Liver (tissue), 9 donors: ENCODE results near the gene OGFR. TPM values are rescaled to one million over a fixed set of nuclear protein-coding genes. Genes with fewer than 3 reads are reported as not detected.
A peak's percentile ranks its signal among the peaks of the same experiment; 100 is the strongest.

Experiments
- DNase-seq: peaks from one replicate; pipeline ENCODE4 v3.0.0-alpha.2; 2017; ENCODE audit warnings: low spot score
- H3K27ac ChIP-seq, 2 donors: one replicate each; pipeline ENCODE4 v1.7.0; 2013; ENCODE audit warnings: inconsistent platforms in 2 of 2, low read length in 2 of 2, control low read depth in 1 of 2, low read depth in 1 of 2, mild to moderate bottlenecking in 1 of 2
- H3K27me3 ChIP-seq, 4 donors: one replicate each; pipeline versions ENCODE4 v1.6.1 to v1.7.0; 2013; ENCODE audit warnings: low read length in 3 of 4, inconsistent platforms in 1 of 4, mild to moderate bottlenecking in 1 of 4, moderate library complexity in 1 of 4; ENCODE audit not compliant: control insufficient read depth in 4 of 4, insufficient read depth in 4 of 4
- H3K36me3 ChIP-seq, 4 donors: one replicate each; pipeline versions ENCODE4 v1.6.1 to v1.7.0; 2013; ENCODE audit warnings: low read length in 3 of 4, mild to moderate bottlenecking in 3 of 4, low read depth in 1 of 4, moderate library complexity in 1 of 4; ENCODE audit not compliant: control insufficient read depth in 4 of 4, insufficient read depth in 3 of 4
- H3K4me1 ChIP-seq, 4 donors: one replicate each; pipeline versions ENCODE4 v1.6.1 to v1.7.0; 2013; ENCODE audit warnings: low read length in 3 of 4, mild to moderate bottlenecking in 3 of 4, moderate library complexity in 1 of 4; ENCODE audit not compliant: control insufficient read depth in 4 of 4, insufficient read depth in 4 of 4
- H3K4me3 ChIP-seq, 3 donors: one replicate each; pipeline versions ENCODE4 v1.6.1 to v1.7.0; 2013; ENCODE audit warnings: low read length in 3 of 3, control low read depth in 1 of 3, low read depth in 1 of 3, mild to moderate bottlenecking in 1 of 3
- H3K9ac ChIP-seq, 2 donors: one replicate each; pipeline ENCODE4 v1.7.0; 2013; ENCODE audit warnings: low read length in 2 of 2, mild to moderate bottlenecking in 2 of 2, moderate library complexity in 2 of 2, control low read depth in 1 of 2, low read depth in 1 of 2
- H3K9me3 ChIP-seq, 4 donors: one replicate each; pipeline versions ENCODE4 v1.6.1 to v1.7.0; 2013; ENCODE audit warnings: low read length in 3 of 4; ENCODE audit not compliant: control insufficient read depth in 4 of 4
- ATF3 ChIP-seq: IDR thresholded peaks from 2 replicates; pipeline ENCODE4 v1.6.1; 2016; ENCODE audit warnings: antibody characterized with exemption
- EGR1 ChIP-seq, 2 donors: IDR thresholded peaks; 2 replicates each; pipeline ENCODE4 v1.6.1; 2016 to 2018; ENCODE audit warnings: antibody characterized with exemption in 2 of 2, low read depth in 2 of 2
- FOXA1 ChIP-seq: IDR thresholded peaks from 2 replicates; pipeline ENCODE4 v1.6.1; 2016; ENCODE audit warnings: antibody characterized with exemption
- FOXA2 ChIP-seq: IDR thresholded peaks from 2 replicates; pipeline ENCODE4 v1.6.1; 2016; ENCODE audit warnings: antibody characterized with exemption
- GABPA ChIP-seq, 2 donors: IDR thresholded peaks in 1 of 2; conservative IDR thresholded peaks in 1 of 2; 2 replicates each; pipeline ENCODE4 v1.6.1; 2016; ENCODE audit warnings: antibody characterized with exemption in 2 of 2, mild to moderate bottlenecking in 1 of 2, moderate library complexity in 1 of 2
- HNF4A ChIP-seq, 2 donors: conservative IDR thresholded peaks; 2 replicates each; pipeline ENCODE4 v1.6.1; 2016; ENCODE audit warnings: antibody characterized with exemption in 2 of 2, mild to moderate bottlenecking in 2 of 2
- HNF4G ChIP-seq: IDR thresholded peaks from 2 replicates; pipeline ENCODE4 v1.6.1; 2016; ENCODE audit warnings: antibody characterized with exemption
- JUND ChIP-seq, 2 donors: IDR thresholded peaks; 2 replicates each; pipeline ENCODE4 v1.6.1; 2016; ENCODE audit warnings: antibody characterized with exemption in 2 of 2
- MAX ChIP-seq: IDR thresholded peaks from 2 replicates; pipeline ENCODE4 v1.6.1; 2016; ENCODE audit warnings: antibody characterized with exemption
- NR2F2 ChIP-seq: IDR thresholded peaks from 2 replicates; pipeline ENCODE4 v1.6.1; 2016; ENCODE audit warnings: antibody characterized with exemption
- RAD21 ChIP-seq, 2 donors: IDR thresholded peaks; 2 replicates each; pipeline ENCODE4 v1.6.1; 2016; ENCODE audit warnings: antibody characterized with exemption in 2 of 2, mild to moderate bottlenecking in 2 of 2
- RXRA ChIP-seq, 2 donors: IDR thresholded peaks; 2 replicates each; pipeline ENCODE4 v1.6.1; 2017 to 2018; ENCODE audit warnings: antibody characterized with exemption in 2 of 2, mild to moderate bottlenecking in 1 of 2
- SP1 ChIP-seq: IDR thresholded peaks from 2 replicates; pipeline ENCODE4 v1.6.1; 2018; ENCODE audit warnings: antibody characterized with exemption, mild to moderate bottlenecking
- TAF1 ChIP-seq: conservative IDR thresholded peaks from 2 replicates; pipeline ENCODE4 v1.6.1; 2016; ENCODE audit warnings: antibody characterized with exemption, mild to moderate bottlenecking
- YY1 ChIP-seq: IDR thresholded peaks from 2 replicates; pipeline ENCODE4 v1.6.1; 2016; ENCODE audit warnings: antibody characterized with exemption, mild to moderate bottlenecking
- WGBS: extraction: QIAGEN DNeasy Blood & Tissue Kit; methylation state at CpG from one replicate; pipeline ENCODE4 v1.1.7; 2013; 5-methylcytosine and 5-hydroxymethylcytosine counted together
- polyA plus RNA-seq, 2 donors: library from polyadenylated mRNA; stranded (reverse) in 1 of 2; unstranded in 1 of 2; fragments of 200-250 nt in 1 of 2; fragments of >200 nt in 1 of 2; fragmentation: Nextera tagmentation in 1 of 2; extraction: Ambion mirVana in 1 of 2; gene quantifications; one replicate each; pipeline versions ENCODE4 v1.2.1 to v1.2.3, GENCODE V29; 2013 to 2015
- total RNA-seq, 2 donors: library from RNA; depleted of rRNA; stranded (reverse); fragments of >200 nt; gene quantifications; one replicate each; pipeline ENCODE4 v1.2.3, GENCODE V29; 2014
- TF ChIP-seq, protein P1 (sequence below): fragments of 150-350 bp; IDR thresholded peaks from 2 replicates; pipeline ENCODE4 v1.5.1; 2017; ENCODE audit warnings: improper control_type of control experiment, low read depth, low read length; ENCODE audit not compliant: missing input control
- TF ChIP-seq, protein P2 (sequence below): IDR thresholded peaks from 2 replicates; pipeline ENCODE4 v1.6.1; 2016; ENCODE audit warnings: antibody characterized with exemption
- TF ChIP-seq, protein P3 (sequence below): IDR thresholded peaks from 2 replicates; pipeline ENCODE4 v1.6.1; 2016; ENCODE audit warnings: antibody characterized with exemption, mild to moderate bottlenecking
- donor health status: healthy.
- donor health status: healthy.
- donor health status: healthy.
- donor health status: healthy.
- donor health status: healthy.

Gene OGFR
- total and polyA plus RNA-seq, 4 donors = 5.9 to 59.4 (median 29.4) TPM

DNA sequence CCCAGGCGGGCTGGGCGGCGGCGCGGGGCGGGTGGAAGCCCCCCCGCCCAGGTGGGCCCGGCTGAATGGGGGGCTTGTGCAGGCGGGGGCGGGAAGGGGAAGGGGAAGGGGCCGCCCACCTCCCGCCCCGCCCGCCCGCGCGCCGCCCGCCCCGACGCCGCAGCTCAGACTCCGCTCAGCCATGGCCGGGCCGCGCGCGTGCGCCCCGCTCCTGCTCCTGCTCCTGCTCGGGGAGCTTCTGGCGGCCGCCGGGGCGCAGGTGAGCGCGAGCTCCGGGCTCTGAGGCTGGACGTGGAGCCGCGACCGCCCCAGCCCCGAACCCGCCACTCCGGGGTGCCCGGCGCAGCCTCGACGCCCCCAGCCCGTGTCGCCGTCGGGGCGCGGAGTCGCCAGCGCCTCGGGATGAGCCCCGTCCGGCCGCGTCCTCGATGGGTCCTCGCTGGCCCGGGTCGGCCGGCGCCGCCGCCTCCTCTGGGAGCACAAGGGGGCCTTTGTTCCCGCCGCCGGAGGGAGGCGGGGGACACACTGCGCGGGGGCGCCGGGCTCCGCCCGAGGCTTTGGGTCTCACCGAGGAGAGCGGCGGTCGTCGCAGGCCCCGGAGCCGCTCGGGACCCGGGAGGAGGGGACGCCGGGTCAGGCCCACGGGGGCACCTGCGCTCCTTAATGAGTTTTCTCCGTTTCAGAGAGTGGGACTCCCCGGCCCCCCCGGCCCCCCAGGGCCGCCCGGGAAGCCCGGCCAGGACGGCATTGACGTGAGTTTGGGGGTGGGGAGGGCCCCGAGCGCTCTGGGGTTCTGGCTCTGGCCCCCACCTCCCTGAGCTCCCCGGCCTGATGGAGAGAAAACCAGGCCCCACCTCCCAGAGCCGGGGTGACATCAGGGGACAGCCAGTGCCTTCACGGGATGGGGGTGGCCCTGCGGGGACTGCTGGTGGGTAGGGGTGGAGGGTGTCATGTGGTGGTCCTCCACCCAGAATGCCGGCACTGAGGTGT, 12.5 kb downstream of the OGFR start, which contains the start of gene COL9A3:
Gene COL9A3 (plus strand): TSS at position 167 of the 990 bp plus-strand sequence. CDS start 15 bp downstream, at position 182.
- peaks cover 0 to 4% (median 0%) of the 10 kb centered on the region in 4 donors for H3K27me3 ChIP-seq
- H3K36me3 ChIP-seq = peaks cover 0 to 14% (median 7%) of the 10 kb centered on the region in 4 donors
- H3K4me1 ChIP-seq = peaks cover 3 to 14% (median 5%) of the 10 kb centered on the region in 4 donors
- H3K4me3 ChIP-seq = peak within 1 kb of the TSS in 1 of 3 donors; percentile 24
- TF ChIP-seq FOXA1 = no peak
- TF ChIP-seq GABPA (IDR thresholded peaks at IDR 0.05 in 1 of 2, conservative IDR thresholded peaks at IDR 0.05 in 1 of 2) = no peak
- no peak for TF ChIP-seq SP1
- TF ChIP-seq EGR1 (IDR thresholded peaks at IDR 0.05; ENCODE audit: low read depth in 2 of 2) = no peak
- TF ChIP-seq FOXA2 = no peak
- no peak for TF ChIP-seq ATF3
- no peak for TF ChIP-seq TAF1
- no peak for TF ChIP-seq MAX
- TF ChIP-seq RXRA (IDR thresholded peaks at IDR 0.05) = no peak
- no peak for TF ChIP-seq HNF4A (conservative IDR thresholded peaks at IDR 0.05)
- TF ChIP-seq HNF4G = no peak
- TF ChIP-seq YY1 = no peak
- no peak for TF ChIP-seq NR2F2
- TF ChIP-seq, protein P1, sequence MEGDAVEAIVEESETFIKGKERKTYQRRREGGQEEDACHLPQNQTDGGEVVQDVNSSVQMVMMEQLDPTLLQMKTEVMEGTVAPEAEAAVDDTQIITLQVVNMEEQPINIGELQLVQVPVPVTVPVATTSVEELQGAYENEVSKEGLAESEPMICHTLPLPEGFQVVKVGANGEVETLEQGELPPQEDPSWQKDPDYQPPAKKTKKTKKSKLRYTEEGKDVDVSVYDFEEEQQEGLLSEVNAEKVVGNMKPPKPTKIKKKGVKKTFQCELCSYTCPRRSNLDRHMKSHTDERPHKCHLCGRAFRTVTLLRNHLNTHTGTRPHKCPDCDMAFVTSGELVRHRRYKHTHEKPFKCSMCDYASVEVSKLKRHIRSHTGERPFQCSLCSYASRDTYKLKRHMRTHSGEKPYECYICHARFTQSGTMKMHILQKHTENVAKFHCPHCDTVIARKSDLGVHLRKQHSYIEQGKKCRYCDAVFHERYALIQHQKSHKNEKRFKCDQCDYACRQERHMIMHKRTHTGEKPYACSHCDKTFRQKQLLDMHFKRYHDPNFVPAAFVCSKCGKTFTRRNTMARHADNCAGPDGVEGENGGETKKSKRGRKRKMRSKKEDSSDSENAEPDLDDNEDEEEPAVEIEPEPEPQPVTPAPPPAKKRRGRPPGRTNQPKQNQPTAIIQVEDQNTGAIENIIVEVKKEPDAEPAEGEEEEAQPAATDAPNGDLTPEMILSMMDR = no peak
- TF ChIP-seq, protein P2, sequence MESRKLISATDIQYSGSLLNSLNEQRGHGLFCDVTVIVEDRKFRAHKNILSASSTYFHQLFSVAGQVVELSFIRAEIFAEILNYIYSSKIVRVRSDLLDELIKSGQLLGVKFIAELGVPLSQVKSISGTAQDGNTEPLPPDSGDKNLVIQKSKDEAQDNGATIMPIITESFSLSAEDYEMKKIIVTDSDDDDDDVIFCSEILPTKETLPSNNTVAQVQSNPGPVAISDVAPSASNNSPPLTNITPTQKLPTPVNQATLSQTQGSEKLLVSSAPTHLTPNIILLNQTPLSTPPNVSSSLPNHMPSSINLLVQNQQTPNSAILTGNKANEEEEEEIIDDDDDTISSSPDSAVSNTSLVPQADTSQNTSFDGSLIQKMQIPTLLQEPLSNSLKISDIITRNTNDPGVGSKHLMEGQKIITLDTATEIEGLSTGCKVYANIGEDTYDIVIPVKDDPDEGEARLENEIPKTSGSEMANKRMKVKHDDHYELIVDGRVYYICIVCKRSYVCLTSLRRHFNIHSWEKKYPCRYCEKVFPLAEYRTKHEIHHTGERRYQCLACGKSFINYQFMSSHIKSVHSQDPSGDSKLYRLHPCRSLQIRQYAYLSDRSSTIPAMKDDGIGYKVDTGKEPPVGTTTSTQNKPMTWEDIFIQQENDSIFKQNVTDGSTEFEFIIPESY = no peak
- TF ChIP-seq, protein P3, sequence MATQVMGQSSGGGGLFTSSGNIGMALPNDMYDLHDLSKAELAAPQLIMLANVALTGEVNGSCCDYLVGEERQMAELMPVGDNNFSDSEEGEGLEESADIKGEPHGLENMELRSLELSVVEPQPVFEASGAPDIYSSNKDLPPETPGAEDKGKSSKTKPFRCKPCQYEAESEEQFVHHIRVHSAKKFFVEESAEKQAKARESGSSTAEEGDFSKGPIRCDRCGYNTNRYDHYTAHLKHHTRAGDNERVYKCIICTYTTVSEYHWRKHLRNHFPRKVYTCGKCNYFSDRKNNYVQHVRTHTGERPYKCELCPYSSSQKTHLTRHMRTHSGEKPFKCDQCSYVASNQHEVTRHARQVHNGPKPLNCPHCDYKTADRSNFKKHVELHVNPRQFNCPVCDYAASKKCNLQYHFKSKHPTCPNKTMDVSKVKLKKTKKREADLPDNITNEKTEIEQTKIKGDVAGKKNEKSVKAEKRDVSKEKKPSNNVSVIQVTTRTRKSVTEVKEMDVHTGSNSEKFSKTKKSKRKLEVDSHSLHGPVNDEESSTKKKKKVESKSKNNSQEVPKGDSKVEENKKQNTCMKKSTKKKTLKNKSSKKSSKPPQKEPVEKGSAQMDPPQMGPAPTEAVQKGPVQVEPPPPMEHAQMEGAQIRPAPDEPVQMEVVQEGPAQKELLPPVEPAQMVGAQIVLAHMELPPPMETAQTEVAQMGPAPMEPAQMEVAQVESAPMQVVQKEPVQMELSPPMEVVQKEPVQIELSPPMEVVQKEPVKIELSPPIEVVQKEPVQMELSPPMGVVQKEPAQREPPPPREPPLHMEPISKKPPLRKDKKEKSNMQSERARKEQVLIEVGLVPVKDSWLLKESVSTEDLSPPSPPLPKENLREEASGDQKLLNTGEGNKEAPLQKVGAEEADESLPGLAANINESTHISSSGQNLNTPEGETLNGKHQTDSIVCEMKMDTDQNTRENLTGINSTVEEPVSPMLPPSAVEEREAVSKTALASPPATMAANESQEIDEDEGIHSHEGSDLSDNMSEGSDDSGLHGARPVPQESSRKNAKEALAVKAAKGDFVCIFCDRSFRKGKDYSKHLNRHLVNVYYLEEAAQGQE = no peak
- TF ChIP-seq JUND (IDR thresholded peaks at IDR 0.05) = no peak
- no peak for TF ChIP-seq RAD21 (IDR thresholded peaks at IDR 0.05)
- no peak within 1 kb of the TSS for H3K9ac ChIP-seq
- H3K9me3 ChIP-seq = no peaks in the 10 kb centered on the region
- no peak for DNase-seq
- 10% methylated on average over 108 of the region's 108 CpGs for WGBS
- no peak within 1 kb of the TSS for H3K27ac ChIP-seq
